ENCODE data around the gene FGF9.

GRCh38 chr13:21632196-21632595 is 38.7 kb upstream of the FGF9 start:
- TF ChIP-seq CTCF (conservative IDR thresholded peaks at IDR 0.05) (no peak), ZFX (IDR thresholded peaks at IDR 0.05) (no peak)
